ENCODE data around the gene ABCA7.

ABCA7 gene

GRCh38 chr19:1049800-1050199, 9.9 kb downstream of the ABCA7 start:
- DNase-seq, result no peak
- Mint-ChIP-seq H3K4me3 (no peak overlapping the region), H3K4me1 (ENCODE audit: low read depth) (peaks cover 8% of the 10 kb centered on the region), H3K36me3 (ENCODE audit: low read depth) (peaks cover 5% of the 10 kb centered on the region), H3K27ac (no peak overlapping the region), H3K9me3 (no peaks in the 10 kb centered on the region), H3K27me3 (no peaks in the 10 kb centered on the region)

GRCh38 chr19:1050989-1051788, 11.3 kb downstream of the ABCA7 start:
- Mint-ChIP-seq H3K4me1 (ENCODE audit: low read depth) (peaks cover 6% of the 10 kb centered on the region), H3K27ac (peak overlapping the region; percentile 64), H3K27me3 (no peaks in the 10 kb centered on the region), H3K36me3 (ENCODE audit: low read depth) (peaks cover 5% of the 10 kb centered on the region), H3K9me3 (no peaks in the 10 kb centered on the region), H3K4me3 (no peak overlapping the region)
- no peak for DNase-seq

GRCh38 chr19:1051791-1052190, 11.9 kb downstream of the ABCA7 start:
- peaks cover 6% of the 10 kb centered on the region for H3K4me1 Mint-ChIP-seq (ENCODE audit: low read depth)
- H3K4me3 Mint-ChIP-seq, result no peak overlapping the region
- H3K27me3 Mint-ChIP-seq, result no peaks in the 10 kb centered on the region
- DNase-seq, result no peak
- H3K27ac Mint-ChIP-seq, result peak overlapping the region; percentile 64
- no peaks in the 10 kb centered on the region for H3K9me3 Mint-ChIP-seq
- peaks cover 11% of the 10 kb centered on the region for H3K36me3 Mint-ChIP-seq (ENCODE audit: low read depth)

GRCh38 chr19:1052349-1052975, 12.6 kb downstream of the ABCA7 start:
- no peak for DNase-seq
- peak overlapping the region; percentile 73 for H3K27ac Mint-ChIP-seq
- H3K36me3 Mint-ChIP-seq (ENCODE audit: low read depth), result peaks cover 15% of the 10 kb centered on the region
- peaks cover 9% of the 10 kb centered on the region for H3K4me1 Mint-ChIP-seq (ENCODE audit: low read depth)
- no peak overlapping the region for H3K4me3 Mint-ChIP-seq
- no peaks in the 10 kb centered on the region for H3K27me3 Mint-ChIP-seq
- no peaks in the 10 kb centered on the region for H3K9me3 Mint-ChIP-seq

GRCh38 chr19:1053176-1054101, 13.5 kb downstream of the ABCA7 start:
- no peak for DNase-seq
- H3K27ac Mint-ChIP-seq, result peak overlapping the region; percentile 73
- no peak overlapping the region for H3K4me3 Mint-ChIP-seq
- no peaks in the 10 kb centered on the region for H3K9me3 Mint-ChIP-seq
- H3K36me3 Mint-ChIP-seq (ENCODE audit: low read depth), result peaks cover 22% of the 10 kb centered on the region
- no peaks in the 10 kb centered on the region for H3K27me3 Mint-ChIP-seq
- H3K4me1 Mint-ChIP-seq (ENCODE audit: low read depth), result peaks cover 18% of the 10 kb centered on the region

GRCh38 chr19:1054102-1055027, 14.5 kb downstream of the ABCA7 start:
- peaks cover 21% of the 10 kb centered on the region for H3K36me3 Mint-ChIP-seq (ENCODE audit: low read depth)
- H3K4me1 Mint-ChIP-seq (ENCODE audit: low read depth), result peaks cover 18% of the 10 kb centered on the region
- H3K4me3 Mint-ChIP-seq, result no peak overlapping the region
- no peak overlapping the region for H3K27ac Mint-ChIP-seq
- H3K27me3 Mint-ChIP-seq, result no peaks in the 10 kb centered on the region
- no peaks in the 10 kb centered on the region for H3K9me3 Mint-ChIP-seq
- no peak for DNase-seq

- no peak for DNase-seq
- Mint-ChIP-seq H3K4me1 (ENCODE audit: low read depth) (peaks cover 18% of the 10 kb centered on the region), H3K4me3 (no peak overlapping the region), H3K36me3 (ENCODE audit: low read depth) (peaks cover 25% of the 10 kb centered on the region), H3K9me3 (no peaks in the 10 kb centered on the region), H3K27me3 (no peaks in the 10 kb centered on the region), H3K27ac (no peak overlapping the region)
These were observed 15.1 kb downstream of the ABCA7 start for GRCh38 chr19:1055028-1055425.

GRCh38 chr19:1055886-1056620, 16.1 kb downstream of the ABCA7 start:
- peaks cover 25% of the 10 kb centered on the region for H3K36me3 Mint-ChIP-seq (ENCODE audit: low read depth)
- peak overlapping the region; percentile 11 for H3K27ac Mint-ChIP-seq
- no peaks in the 10 kb centered on the region for H3K27me3 Mint-ChIP-seq
- no peak overlapping the region for H3K4me3 Mint-ChIP-seq
- H3K9me3 Mint-ChIP-seq, result no peaks in the 10 kb centered on the region
- DNase-seq, result no peak
- H3K4me1 Mint-ChIP-seq (ENCODE audit: low read depth), result peaks cover 18% of the 10 kb centered on the region

GRCh38 chr19:1057176-1057855, 17.4 kb downstream of the ABCA7 start:
- Mint-ChIP-seq H3K4me3 (no peak overlapping the region), H3K36me3 (ENCODE audit: low read depth) (peaks cover 25% of the 10 kb centered on the region), H3K4me1 (ENCODE audit: low read depth) (peaks cover 14% of the 10 kb centered on the region), H3K27me3 (no peaks in the 10 kb centered on the region), H3K9me3 (no peaks in the 10 kb centered on the region), H3K27ac (peak overlapping the region; percentile 73)
- peak; percentile 65 for DNase-seq

- H3K4me1 Mint-ChIP-seq (ENCODE audit: low read depth), result peaks cover 12% of the 10 kb centered on the region
- no peak overlapping the region for H3K4me3 Mint-ChIP-seq
- H3K27me3 Mint-ChIP-seq, result no peaks in the 10 kb centered on the region
- peak overlapping the region; percentile 73 for H3K27ac Mint-ChIP-seq
- H3K36me3 Mint-ChIP-seq (ENCODE audit: low read depth), result peaks cover 25% of the 10 kb centered on the region
- no peaks in the 10 kb centered on the region for H3K9me3 Mint-ChIP-seq
- no peak for DNase-seq
These were observed 18.2 kb downstream of the ABCA7 start for GRCh38 chr19:1058112-1058511.

- peaks cover 29% of the 10 kb centered on the region for H3K4me1 Mint-ChIP-seq (ENCODE audit: low read depth)
- DNase-seq, result no peak
- no peaks in the 10 kb centered on the region for H3K27me3 Mint-ChIP-seq
- no peak overlapping the region for H3K27ac Mint-ChIP-seq
- H3K9me3 Mint-ChIP-seq, result no peaks in the 10 kb centered on the region
- no peak overlapping the region for H3K4me3 Mint-ChIP-seq
- H3K36me3 Mint-ChIP-seq (ENCODE audit: low read depth), result peaks cover 25% of the 10 kb centered on the region
These were observed 20.8 kb downstream of the ABCA7 start for GRCh38 chr19:1060689-1061088.

GRCh38 chr19:1061987-1062386, 22.1 kb downstream of the ABCA7 start:
- no peaks in the 10 kb centered on the region for H3K27me3 Mint-ChIP-seq
- no peak for DNase-seq
- peaks cover 39% of the 10 kb centered on the region for H3K4me1 Mint-ChIP-seq (ENCODE audit: low read depth)
- H3K4me3 Mint-ChIP-seq, result no peak overlapping the region
- H3K36me3 Mint-ChIP-seq (ENCODE audit: low read depth), result peaks cover 15% of the 10 kb centered on the region
- no peak overlapping the region for H3K27ac Mint-ChIP-seq
- no peaks in the 10 kb centered on the region for H3K9me3 Mint-ChIP-seq

All from activated T-cell treated with anti-CD3 and anti-CD28 coated beads, Interleukin-2, amount 50 U/mL, for 24 hours (primary cell).